Nephron progenitor cell (in vitro differentiated cells): ENCODE results near the gene TUBG1.
"Not testable (repeated sequence)": the region's sequence is repeated elsewhere in the genome, so short reads cannot be mapped to it uniquely, and the experiment has no call there.

Experiments used
- DNase-seq: peaks from one replicate; pipeline ENCODE4 v3.0.0; 2021
- H3K27ac Mint-ChIP-seq: 2 replicates; pipeline ENCODE4 v1.8.0; 2021; ENCODE audit warnings: mild to moderate bottlenecking, moderate library complexity, mixed read lengths
- H3K27me3 Mint-ChIP-seq: 2 replicates; pipeline ENCODE4 v1.8.0; 2021; ENCODE audit warnings: mild to moderate bottlenecking, low read depth, mixed read lengths; ENCODE audit not compliant: poor library complexity
- H3K36me3 Mint-ChIP-seq: 2 replicates; pipeline ENCODE4 v1.8.0; 2021; ENCODE audit warnings: low read depth, mixed read lengths
- H3K4me1 Mint-ChIP-seq: 2 replicates; pipeline ENCODE4 v1.8.0; 2021; ENCODE audit warnings: mixed read lengths
- H3K4me3 Mint-ChIP-seq: 2 replicates; pipeline ENCODE4 v1.8.0; 2021; ENCODE audit warnings: mild to moderate bottlenecking, moderate library complexity, mixed read lengths
- H3K9me3 Mint-ChIP-seq: 2 replicates; pipeline ENCODE4 v1.8.0; 2021; ENCODE audit warnings: mild to moderate bottlenecking, moderate library complexity, mixed read lengths
- TF ChIP-seq, protein P1 (sequence below): fragments of 200-600 bp; sonication (generic); IDR thresholded peaks from 2 replicates; pipeline ENCODE4 v1.5.0; 2021; ENCODE audit warnings: antibody characterized with exemption

Gene TUBG1

DNA sequence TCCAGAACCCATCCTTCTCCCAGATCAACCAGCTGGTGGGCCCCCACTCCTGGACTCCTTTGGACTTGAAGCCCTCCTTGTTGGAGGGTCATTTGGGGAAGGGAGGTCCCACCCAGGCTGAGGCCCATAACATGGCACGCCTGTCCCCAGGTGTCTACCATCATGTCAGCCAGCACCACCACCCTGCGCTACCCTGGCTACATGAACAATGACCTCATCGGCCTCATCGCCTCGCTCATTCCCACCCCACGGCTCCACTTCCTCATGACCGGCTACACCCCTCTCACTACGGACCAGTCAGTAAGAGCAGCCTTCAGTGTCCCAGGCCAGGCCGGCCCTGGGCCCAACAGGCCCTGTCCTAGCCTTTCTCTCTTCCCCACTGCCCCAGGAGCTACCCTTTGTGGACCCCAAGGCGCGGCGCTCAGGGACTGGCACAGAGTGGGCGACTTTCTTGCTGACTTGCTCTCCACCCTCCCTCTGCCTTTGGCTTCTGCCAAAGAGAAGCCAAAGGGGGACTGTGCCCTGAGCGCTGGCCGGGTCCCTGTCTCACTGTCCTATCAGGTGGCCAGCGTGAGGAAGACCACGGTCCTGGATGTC is 4.3 kb downstream of the TUBG1 start:
- Mint-ChIP-seq H3K27me3 (peaks cover under 1% of the 10 kb centered on the region), H3K27ac (no peak overlapping the region), H3K4me3 (no peak overlapping the region), H3K36me3 (peaks cover 36% of the 10 kb centered on the region), H3K9me3 (no peaks in the 10 kb centered on the region), H3K4me1 (peaks cover 17% of the 10 kb centered on the region)
- TF ChIP-seq, protein P1, sequence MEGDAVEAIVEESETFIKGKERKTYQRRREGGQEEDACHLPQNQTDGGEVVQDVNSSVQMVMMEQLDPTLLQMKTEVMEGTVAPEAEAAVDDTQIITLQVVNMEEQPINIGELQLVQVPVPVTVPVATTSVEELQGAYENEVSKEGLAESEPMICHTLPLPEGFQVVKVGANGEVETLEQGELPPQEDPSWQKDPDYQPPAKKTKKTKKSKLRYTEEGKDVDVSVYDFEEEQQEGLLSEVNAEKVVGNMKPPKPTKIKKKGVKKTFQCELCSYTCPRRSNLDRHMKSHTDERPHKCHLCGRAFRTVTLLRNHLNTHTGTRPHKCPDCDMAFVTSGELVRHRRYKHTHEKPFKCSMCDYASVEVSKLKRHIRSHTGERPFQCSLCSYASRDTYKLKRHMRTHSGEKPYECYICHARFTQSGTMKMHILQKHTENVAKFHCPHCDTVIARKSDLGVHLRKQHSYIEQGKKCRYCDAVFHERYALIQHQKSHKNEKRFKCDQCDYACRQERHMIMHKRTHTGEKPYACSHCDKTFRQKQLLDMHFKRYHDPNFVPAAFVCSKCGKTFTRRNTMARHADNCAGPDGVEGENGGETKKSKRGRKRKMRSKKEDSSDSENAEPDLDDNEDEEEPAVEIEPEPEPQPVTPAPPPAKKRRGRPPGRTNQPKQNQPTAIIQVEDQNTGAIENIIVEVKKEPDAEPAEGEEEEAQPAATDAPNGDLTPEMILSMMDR = no peak
- DNase-seq = no peak

DNA sequence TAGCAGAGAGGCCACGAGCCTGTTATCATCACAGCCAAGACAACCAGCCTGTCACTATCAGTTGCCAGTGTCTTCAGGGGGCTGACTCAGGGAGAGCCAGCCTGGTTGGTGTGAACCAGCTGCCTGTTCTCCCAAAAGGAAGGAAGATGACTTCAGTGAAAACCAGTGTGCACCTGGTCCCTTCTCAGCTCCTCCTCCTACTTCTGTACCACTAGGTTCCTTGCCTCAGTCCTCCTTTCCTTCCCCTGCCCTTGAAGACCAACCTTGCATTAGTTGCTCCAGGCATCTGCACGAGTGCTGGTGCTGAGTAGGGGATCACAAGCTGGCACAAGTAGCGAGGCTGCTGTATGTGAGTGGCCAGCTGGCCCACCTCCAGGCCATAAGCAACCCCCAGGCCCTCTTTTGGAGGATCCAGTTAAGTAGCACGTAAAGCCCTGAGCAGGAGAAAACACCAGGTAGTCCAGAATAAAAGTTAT is 8.5 kb downstream of the TUBG1 start:
- TF ChIP-seq, protein P1 = no peak
- Mint-ChIP-seq H3K27ac (peak overlapping the region; percentile 57), H3K27me3 (no peaks in the 10 kb centered on the region), H3K36me3 (peaks cover 27% of the 10 kb centered on the region), H3K4me3 (no peak overlapping the region), H3K4me1 (peaks cover 12% of the 10 kb centered on the region), H3K9me3 (no peaks in the 10 kb centered on the region)
- DNase-seq = no peak

DNA sequence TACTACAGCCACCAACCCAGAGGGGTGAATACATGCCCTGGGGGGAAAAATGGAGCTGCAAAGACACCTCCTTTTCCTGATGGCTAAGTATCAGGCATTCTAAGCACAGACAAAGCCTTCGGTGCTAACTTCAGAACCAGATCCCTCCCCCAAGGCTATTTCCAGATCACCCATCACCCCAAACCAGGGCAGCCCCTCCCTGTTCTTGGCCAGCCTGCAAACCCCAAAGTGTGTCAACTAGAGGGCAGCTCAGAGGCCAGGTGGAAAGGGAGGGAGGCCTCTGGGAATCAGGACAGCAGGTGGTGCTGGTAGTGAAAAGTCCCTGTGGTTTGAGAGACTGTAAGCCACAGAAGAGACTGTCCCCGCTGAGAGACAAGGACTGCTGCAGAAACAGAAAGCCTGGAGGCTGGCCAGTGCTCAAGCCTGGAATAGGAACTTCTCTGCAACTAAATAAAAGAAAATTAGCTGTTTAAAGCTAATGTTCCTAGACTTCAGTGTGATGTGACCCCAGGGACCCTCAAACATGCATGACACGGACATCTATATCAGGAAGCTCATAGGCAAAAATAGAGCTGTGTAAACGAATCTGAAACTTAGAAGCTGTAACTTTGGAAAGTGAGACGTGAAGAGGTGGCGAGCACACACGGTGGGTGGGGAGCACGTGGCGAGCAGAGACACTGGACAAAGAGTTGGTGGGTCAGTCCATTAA is 9.1 kb downstream of the TUBG1 start:
- Mint-ChIP-seq H3K9me3 (no peaks in the 10 kb centered on the region), H3K27me3 (no peaks in the 10 kb centered on the region), H3K27ac (peak overlapping the region; percentile 57), H3K4me3 (no peak overlapping the region), H3K4me1 (peaks cover 12% of the 10 kb centered on the region), H3K36me3 (peaks cover 23% of the 10 kb centered on the region)
- TF ChIP-seq, protein P1 = no peak
- peak; percentile 19 for DNase-seq

DNA sequence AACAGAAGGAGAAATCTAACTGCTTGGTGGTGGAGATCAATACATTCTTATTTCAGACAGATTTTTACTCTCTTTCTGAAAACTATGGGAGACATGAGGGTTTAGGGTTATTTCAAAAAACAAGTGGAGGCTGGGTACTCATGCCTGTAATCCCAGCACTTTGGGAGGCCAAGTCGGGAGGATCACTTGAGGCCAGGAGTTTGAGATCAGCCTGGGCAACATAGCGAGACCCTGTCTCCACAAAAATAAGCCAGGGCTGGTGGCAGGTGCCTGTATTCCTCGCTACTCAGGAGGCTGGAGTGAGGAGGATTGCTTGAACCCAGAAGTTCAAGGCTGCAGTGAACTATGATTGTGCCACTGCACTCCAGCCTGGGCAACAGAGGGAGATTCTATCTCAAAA is 12.5 kb downstream of the TUBG1 start:
- H3K27me3 Mint-ChIP-seq, H3K27ac Mint-ChIP-seq: not testable (repeated sequence)

DNA sequence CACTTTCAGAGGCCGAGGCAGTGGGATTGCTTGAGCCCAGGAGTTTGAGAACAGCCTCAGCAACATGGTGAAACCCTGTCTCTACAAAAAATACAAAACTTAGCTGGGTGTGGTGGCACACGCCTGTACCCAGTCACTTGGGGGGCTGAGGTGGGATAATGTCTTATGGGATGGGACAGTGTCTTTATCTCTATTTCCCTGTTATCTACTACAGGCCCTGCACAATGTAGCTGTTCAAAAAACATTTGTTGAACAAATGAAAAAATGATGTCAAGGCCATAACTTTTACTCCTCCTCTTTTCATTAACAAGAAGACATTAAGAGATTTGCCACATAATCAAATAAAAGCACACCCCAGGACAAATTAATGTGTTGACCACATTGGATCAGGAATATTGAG is 13.8 kb downstream of the TUBG1 start:
- Mint-ChIP-seq H3K27ac (no peak overlapping the region), H3K4me1 (peaks cover 14% of the 10 kb centered on the region), H3K9me3 (no peaks in the 10 kb centered on the region), H3K4me3 (no peak overlapping the region), H3K27me3 (peaks cover 4% of the 10 kb centered on the region), H3K36me3 (no peaks in the 10 kb centered on the region)
- no peak for DNase-seq
- TF ChIP-seq, protein P1 = no peak

More for the DNA sequence above, 12.5 kb downstream of the TUBG1 start:
- not testable (repeated sequence) for DNase-seq, H3K36me3 Mint-ChIP-seq, H3K4me3 Mint-ChIP-seq, H3K9me3 Mint-ChIP-seq
- peaks cover 12% of the 10 kb centered on the region for H3K4me1 Mint-ChIP-seq

DNA sequence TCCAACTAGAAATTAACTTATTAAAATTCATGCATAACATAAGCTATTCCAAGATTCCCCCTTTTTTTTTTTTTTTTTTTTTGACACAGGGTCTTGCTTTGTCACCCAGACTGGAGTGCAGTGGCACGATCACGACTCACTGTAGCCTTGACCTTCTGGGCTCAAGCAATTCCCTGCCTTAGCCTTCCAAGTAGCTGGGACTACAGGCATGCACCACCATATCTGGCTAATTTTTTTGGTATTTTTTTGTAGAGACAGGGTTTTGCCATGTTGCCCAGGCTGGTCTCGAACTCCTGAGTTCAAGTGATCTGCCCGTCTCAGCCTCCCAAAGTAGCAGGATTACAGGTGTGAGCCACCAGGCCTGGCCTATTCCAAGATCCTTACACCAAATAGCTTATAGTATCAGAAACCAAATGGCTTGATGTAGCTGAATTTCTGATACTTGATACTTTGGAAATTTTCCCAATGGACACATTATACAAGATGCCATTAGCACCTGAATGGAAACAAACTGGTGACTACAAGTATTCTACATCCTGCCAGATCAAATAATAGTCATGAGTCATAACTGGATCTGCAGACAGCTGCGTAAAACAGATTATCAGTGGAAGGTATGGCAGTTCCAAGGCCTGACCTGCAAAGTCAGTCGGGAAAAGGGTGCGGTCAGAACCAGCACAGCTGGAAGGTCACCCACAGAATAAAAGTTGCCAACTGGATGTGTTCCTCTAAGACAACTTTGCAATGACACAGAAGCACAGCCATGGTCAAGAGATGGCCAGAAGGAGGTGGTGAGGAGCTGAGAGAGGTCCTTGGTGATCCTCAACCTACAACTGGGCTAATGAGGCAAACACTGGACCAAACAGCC is 14.5 kb downstream of the TUBG1 start:
- Mint-ChIP-seq H3K9me3 (no peaks in the 10 kb centered on the region), H3K36me3 (no peaks in the 10 kb centered on the region), H3K27ac (no peak overlapping the region), H3K4me1 (peaks cover 7% of the 10 kb centered on the region), H3K27me3 (peaks cover 4% of the 10 kb centered on the region), H3K4me3 (no peak overlapping the region)
- TF ChIP-seq, protein P1 = no peak
- DNase-seq = no peak

DNA sequence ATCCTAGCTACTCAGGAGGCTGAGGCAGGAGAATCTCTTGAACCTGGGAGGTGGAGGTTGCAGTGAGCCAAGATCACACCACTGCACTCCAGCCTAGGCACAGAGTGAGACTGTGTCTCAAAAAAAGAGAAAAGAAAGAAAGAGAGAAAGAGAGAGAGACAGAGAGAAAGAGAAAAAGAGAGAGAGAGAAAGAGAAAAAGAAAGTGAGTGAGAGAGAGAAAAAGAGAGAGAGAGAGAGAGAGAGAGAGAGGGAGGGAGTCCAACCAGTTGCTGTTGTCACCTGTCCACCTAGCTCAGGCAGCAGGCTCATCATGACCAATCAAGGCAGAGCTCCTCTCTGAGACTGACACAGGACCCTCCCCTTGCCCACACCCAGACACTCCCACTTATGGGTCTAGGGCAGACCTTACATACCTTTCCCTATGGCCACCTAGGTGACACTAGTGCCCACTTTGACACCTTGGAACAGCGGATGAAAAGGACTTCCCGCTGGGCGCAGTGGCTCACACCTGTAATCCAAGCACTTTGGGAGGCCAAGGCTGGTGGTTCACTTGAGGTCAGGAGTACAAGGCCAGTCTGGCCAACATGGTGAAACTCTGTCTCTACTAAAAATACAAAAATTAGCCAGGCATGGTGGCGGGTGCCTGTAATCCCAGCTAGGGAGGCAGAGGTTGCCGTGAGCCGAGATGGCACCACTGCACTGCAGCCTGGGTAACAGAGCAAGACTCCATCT is 17.7 kb downstream of the TUBG1 start:
- H3K27ac Mint-ChIP-seq, DNase-seq, H3K27me3 Mint-ChIP-seq, H3K4me1 Mint-ChIP-seq, H3K4me3 Mint-ChIP-seq, H3K36me3 Mint-ChIP-seq, H3K9me3 Mint-ChIP-seq: not testable (repeated sequence)
